Testis (tissue), 2 donors: ENCODE measurements around the gene APEX1.

Experiments used
- CTCF ChIP-seq, 3 experiments: fragments of 450-650 bp in 2 of 3; fragments of 200-600 bp in 1 of 3; sonication (generic) in 1 of 3; IDR thresholded peaks; one replicate each; pipeline ENCODE4 v1.5.1; 2016 to 2019; ENCODE audit warnings: antibody characterized with exemption in 3 of 3, mild to moderate bottlenecking in 2 of 3, moderate library complexity in 1 of 3
- POLR2A ChIP-seq: fragments of 450-650 bp; IDR thresholded peaks from one replicate; pipeline ENCODE4 v1.6.1; 2017; ENCODE audit warnings: antibody characterized with exemption, mild to moderate bottlenecking, moderate library complexity

DNA sequence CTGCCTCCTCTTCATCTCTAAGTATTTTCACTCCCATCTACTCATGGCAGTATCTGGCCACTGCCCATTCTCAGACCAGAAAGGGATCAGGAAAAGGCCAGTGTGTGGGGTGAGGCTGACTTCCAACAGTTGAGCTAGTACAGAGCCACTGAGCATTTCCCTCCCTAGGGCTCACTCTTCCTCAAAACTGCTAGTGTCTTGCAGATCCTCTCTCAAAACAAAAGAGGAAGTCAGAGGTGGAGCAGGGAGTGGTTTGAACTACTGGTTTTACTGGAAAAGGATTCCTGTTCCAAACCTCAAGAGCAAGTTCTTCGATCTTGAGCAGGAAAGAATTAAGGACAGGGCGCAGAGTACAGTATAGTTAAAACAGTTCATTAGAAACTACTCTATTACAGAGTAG lies 38.6 kb downstream of the APEX1 start:
- TF ChIP-seq CTCF (IDR thresholded peaks at IDR 0.05) (no peak), POLR2A (no peak)
